ENCODE results near the gene POLR2E.

POLR2E gene

GRCh38 chr19:1109697-1110671 lies 14.8 kb upstream of the POLR2E start:
- TF ChIP-seq, protein P1, sequence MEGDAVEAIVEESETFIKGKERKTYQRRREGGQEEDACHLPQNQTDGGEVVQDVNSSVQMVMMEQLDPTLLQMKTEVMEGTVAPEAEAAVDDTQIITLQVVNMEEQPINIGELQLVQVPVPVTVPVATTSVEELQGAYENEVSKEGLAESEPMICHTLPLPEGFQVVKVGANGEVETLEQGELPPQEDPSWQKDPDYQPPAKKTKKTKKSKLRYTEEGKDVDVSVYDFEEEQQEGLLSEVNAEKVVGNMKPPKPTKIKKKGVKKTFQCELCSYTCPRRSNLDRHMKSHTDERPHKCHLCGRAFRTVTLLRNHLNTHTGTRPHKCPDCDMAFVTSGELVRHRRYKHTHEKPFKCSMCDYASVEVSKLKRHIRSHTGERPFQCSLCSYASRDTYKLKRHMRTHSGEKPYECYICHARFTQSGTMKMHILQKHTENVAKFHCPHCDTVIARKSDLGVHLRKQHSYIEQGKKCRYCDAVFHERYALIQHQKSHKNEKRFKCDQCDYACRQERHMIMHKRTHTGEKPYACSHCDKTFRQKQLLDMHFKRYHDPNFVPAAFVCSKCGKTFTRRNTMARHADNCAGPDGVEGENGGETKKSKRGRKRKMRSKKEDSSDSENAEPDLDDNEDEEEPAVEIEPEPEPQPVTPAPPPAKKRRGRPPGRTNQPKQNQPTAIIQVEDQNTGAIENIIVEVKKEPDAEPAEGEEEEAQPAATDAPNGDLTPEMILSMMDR (conservative IDR thresholded peaks at IDR 0.05; ENCODE audit: low read length) = no peak
- DNase-seq (ENCODE audit: low read depth) = no peak
- H3K4me3 ChIP-seq (ENCODE audit: low read length) = no peak overlapping the region

- DNase-seq (ENCODE audit: low read depth) = no peak
- H3K4me3 ChIP-seq (ENCODE audit: low read length) = no peak overlapping the region
- TF ChIP-seq, protein P1 (conservative IDR thresholded peaks at IDR 0.05; ENCODE audit: low read length) = no peak
Measured at GRCh38 chr19:1109032-1109551, 13.9 kb upstream of the POLR2E start.

GRCh38 chr19:1108291-1109031 lies 13.3 kb upstream of the POLR2E start:
- TF ChIP-seq, protein P1 (conservative IDR thresholded peaks at IDR 0.05; ENCODE audit: low read length) = no peak
- DNase-seq (ENCODE audit: low read depth) = no peak

DNA sequence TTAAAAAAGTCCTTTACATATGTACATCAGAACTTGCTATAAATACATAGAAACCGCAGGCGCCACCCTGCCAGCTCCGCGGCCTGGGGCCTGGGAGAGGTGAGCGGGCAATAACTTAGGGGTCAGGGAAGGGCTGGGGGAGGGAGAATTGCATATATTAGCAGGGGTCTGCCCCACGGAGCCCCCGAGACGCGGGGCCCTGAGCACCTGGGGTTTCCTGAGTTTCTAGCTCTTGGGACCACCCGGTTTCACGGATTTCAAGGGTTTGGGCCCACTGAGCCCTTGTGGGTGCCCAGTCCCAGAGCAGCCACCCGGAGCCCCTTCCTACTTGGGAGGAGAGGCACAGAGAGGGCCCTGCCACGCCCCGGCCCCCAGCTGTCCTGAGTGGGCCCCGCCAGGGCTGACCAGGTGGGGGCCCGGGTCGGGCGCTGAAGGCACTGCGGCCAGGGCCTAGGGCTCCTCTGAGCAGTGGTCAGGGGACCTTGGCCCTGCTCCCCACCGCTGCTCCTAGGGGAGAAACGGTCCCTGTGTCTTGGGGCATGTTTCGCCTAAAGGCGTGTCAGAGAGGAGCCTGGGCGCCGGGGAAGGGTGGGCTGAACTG lies 12.6 kb upstream of the POLR2E start:
- no peak for DNase-seq (ENCODE audit: low read depth)
- TF ChIP-seq, protein P1 (conservative IDR thresholded peaks at IDR 0.05; ENCODE audit: low read length) = no peak
- H3K4me3 ChIP-seq (ENCODE audit: low read length) = no peak overlapping the region

More at GRCh38 chr19:1108291-1109031, 13.3 kb upstream of the POLR2E start:
- H3K4me3 ChIP-seq (ENCODE audit: low read length) = no peak overlapping the region

DNA sequence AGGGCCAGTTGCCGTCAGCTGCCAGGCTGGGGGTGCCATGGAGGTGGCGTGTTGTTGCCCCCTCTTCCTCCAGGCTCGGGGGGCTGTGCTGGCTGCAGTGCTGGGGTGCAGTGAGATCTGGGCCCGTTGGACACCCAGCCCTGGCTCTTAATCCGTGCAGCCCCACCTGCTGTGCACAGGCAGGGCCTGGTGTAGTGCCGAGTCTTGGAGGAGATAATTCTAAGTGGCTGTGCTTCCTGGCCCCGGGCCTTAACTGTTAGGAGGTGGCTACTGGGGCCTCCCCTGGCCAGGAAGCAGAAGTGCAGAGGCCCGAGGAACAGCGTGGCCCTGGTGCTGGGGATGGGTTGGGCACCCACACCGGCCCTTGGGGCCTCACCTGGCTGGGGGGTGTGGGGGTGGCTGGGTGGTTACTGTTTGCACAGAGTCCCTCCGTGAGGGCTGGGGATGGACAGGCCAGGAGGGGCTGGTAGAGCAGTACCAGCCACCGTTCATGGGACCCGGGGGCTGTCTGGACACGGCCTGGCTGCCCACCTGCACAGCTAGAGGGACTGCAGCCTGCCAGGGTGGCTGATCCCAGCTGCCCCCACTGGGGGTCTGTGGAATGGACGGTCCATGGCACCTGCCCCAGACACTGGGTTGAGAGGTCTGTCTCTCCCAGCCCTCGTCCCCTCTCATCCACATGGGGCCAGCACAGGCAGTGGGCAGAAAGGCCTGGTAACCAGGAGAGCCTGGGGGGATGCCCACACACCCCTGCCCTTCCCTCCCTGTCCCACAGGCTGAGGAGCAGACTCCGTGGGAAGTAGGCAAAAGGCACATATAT lies 11.9 kb upstream of the POLR2E start:
- H3K4me3 ChIP-seq (ENCODE audit: low read length) = no peak overlapping the region
- peak; percentile 74 for DNase-seq (ENCODE audit: low read depth)
- TF ChIP-seq, protein P1 (conservative IDR thresholded peaks at IDR 0.05; ENCODE audit: low read length) = peak; percentile 25

Data from AG10803 (cell line).